ENCODE measurements around the gene SAMD4B. TPM values are rescaled to one million over a fixed set of nuclear protein-coding genes. Genes with fewer than 3 reads are reported as not detected.

Gene SAMD4B
- total RNA-seq, 3 donors from 2014 or later (not counting 1 experiment from before 2014, with no cell fraction given): 67.8 to 80.8 (median 78.9) TPM

DNA sequence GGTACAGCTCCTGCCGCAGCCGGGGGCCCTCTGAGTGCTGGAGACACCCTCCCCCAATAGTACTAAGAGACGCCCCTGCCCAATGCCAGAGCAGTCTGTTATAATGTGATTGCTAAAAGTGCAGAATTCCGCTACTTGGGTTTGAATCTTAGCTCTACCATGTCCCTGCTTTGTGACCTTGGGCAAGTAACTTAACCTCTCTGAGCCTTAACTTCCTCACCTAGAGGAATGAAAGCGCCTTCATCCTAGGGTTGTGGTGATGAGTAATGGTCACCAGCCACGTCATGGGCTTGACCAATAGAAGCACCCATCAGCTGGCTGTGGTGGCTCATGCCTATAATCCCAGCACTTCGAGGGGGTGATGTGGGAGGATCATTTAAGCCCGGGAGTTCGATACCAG lies 76.8 kb downstream of the SAMD4B start:
- ATAC-seq (no peak), DNase-seq (no peak)
- intact Hi-C loops (cut with micrococcal nuclease): no loop called here
- H3K27ac ChIP-seq (ENCODE audit: low read length): no peak overlapping the region
- WGBS (ENCODE audit: insufficient coverage): 87% methylated on average over 8 of the region's 9 CpGs
- no peaks in the 10 kb centered on the region for H3K9me3 ChIP-seq (ENCODE audit: control insufficient read depth, insufficient read depth, low read length)
- no peak for TF ChIP-seq CTCF (IDR thresholded peaks at IDR 0.05)
- Mint-ChIP-seq H3K9me3 (no peaks in the 10 kb centered on the region), H3K36me3 (no peaks in the 10 kb centered on the region), H3K27me3 (ENCODE audit: low read depth in 2 of 2) (no peaks in the 10 kb centered on the region), H3K27ac (no peak overlapping the region), H3K4me3 (no peak overlapping the region), H3K4me1 (peaks cover 7 to 16% of the 10 kb centered on the region in 2 donors)
- H3K4me1 ChIP-seq (ENCODE audit: control insufficient read depth, insufficient read depth, low read length): peaks cover under 1% of the 10 kb centered on the region
- no peaks in the 10 kb centered on the region for H3K27me3 ChIP-seq (ENCODE audit: control insufficient read depth, insufficient read depth, low read length)
- H3K4me3 ChIP-seq (ENCODE audit: low read length): no peak overlapping the region
- H3K36me3 ChIP-seq (ENCODE audit: control insufficient read depth, insufficient read depth, low read length): peaks cover 11% of the 10 kb centered on the region

GRCh38 chr19:39420769-39421168 lies 78.5 kb downstream of the SAMD4B start:
- no peak for TF ChIP-seq CTCF (IDR thresholded peaks at IDR 0.05)
- H3K9me3 ChIP-seq (ENCODE audit: control insufficient read depth, insufficient read depth, low read length): no peaks in the 10 kb centered on the region
- intact Hi-C loops (cut with micrococcal nuclease): no loop called here
- H3K27ac ChIP-seq (ENCODE audit: low read length): no peak overlapping the region
- no peaks in the 10 kb centered on the region for H3K36me3 Mint-ChIP-seq
- DNase-seq (peak in 1 of 2 donors; percentile 19), ATAC-seq (no peak)
- H3K27me3 Mint-ChIP-seq (ENCODE audit: low read depth in 2 of 2): no peaks in the 10 kb centered on the region
- no peaks in the 10 kb centered on the region for H3K4me1 Mint-ChIP-seq
- H3K27ac Mint-ChIP-seq: no peak overlapping the region
- WGBS (ENCODE audit: insufficient coverage): 98% methylated on average over 13 of the region's 15 CpGs
- no peak overlapping the region for H3K4me3 ChIP-seq (ENCODE audit: low read length)
- H3K36me3 ChIP-seq (ENCODE audit: control insufficient read depth, insufficient read depth, low read length): peaks cover 10% of the 10 kb centered on the region
- no peaks in the 10 kb centered on the region for H3K27me3 ChIP-seq (ENCODE audit: control insufficient read depth, insufficient read depth, low read length)
- H3K9me3 Mint-ChIP-seq: no peaks in the 10 kb centered on the region
- no peaks in the 10 kb centered on the region for H3K4me1 ChIP-seq (ENCODE audit: control insufficient read depth, insufficient read depth, low read length)
- no peak overlapping the region for H3K4me3 Mint-ChIP-seq

DNA sequence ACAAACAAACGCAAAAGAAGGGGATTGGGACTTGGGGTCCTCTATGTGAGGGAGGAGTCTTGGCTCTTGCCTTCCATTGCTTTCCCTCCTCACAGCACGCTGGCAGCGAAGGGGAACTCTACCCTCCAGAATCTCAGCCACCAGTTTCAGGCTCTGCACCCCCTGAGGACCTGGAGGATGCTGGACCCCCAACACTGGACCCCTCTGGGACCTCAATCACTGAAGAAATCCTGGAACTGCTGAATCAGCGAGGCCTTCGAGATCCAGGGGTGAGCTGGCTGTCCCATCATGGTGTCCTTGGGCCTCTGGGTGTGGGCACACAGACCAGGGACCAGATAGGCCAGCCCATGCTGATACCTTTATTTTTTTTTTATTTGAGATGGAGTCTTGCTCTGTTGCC lies 79.8 kb downstream of the SAMD4B start:
- H3K4me3 ChIP-seq (ENCODE audit: low read length): no peak overlapping the region
- no peaks in the 10 kb centered on the region for H3K9me3 ChIP-seq (ENCODE audit: control insufficient read depth, insufficient read depth, low read length)
- H3K4me3 Mint-ChIP-seq: no peak overlapping the region
- no peak for ATAC-seq
- no peak overlapping the region for H3K27ac Mint-ChIP-seq
- DNase-seq: peak in 1 of 2 donors; percentile 15
- H3K4me1 Mint-ChIP-seq: no peaks in the 10 kb centered on the region
- no peak for TF ChIP-seq CTCF (IDR thresholded peaks at IDR 0.05)
- H3K27me3 Mint-ChIP-seq (ENCODE audit: low read depth in 2 of 2): no peaks in the 10 kb centered on the region
- H3K27ac ChIP-seq (ENCODE audit: low read length): no peak overlapping the region
- intact Hi-C loops (cut with micrococcal nuclease): no loop called here
- no peaks in the 10 kb centered on the region for H3K4me1 ChIP-seq (ENCODE audit: control insufficient read depth, insufficient read depth, low read length)
- 96% methylated on average over 4 of the region's 5 CpGs for WGBS (ENCODE audit: insufficient coverage)
- no peaks in the 10 kb centered on the region for H3K9me3 Mint-ChIP-seq
- H3K36me3 ChIP-seq (ENCODE audit: control insufficient read depth, insufficient read depth, low read length): peaks cover 7% of the 10 kb centered on the region
- no peaks in the 10 kb centered on the region for H3K27me3 ChIP-seq (ENCODE audit: control insufficient read depth, insufficient read depth, low read length)
- no peaks in the 10 kb centered on the region for H3K36me3 Mint-ChIP-seq
